CD14-positive monocyte (primary cell): ENCODE results near the gene CEP72. TPM values are rescaled to one million over a fixed set of nuclear protein-coding genes. Genes with fewer than 3 reads are reported as not detected.

Experiments used
- DNase-seq, 3 donors: peaks; one replicate each; pipeline ENCODE4 v3.0.0-alpha.2; 2011 to 2022
- H2AFZ ChIP-seq: 2 replicates; pipeline ENCODE4 v1.6.0; 2012; ENCODE audit warnings: mild to moderate bottlenecking, low read depth, low read length, inconsistent platforms; ENCODE audit not compliant: insufficient read depth, poor library complexity, severe bottlenecking
- H3K27ac ChIP-seq, 2 donors: 1 replicate in 1 of 2; 2 replicates in 1 of 2; pipeline ENCODE4 v1.5.1; 2012 to 2013; ENCODE audit warnings: low read length in 2 of 2, control low read depth in 1 of 2, inconsistent platforms in 1 of 2, low read depth in 1 of 2, mild to moderate bottlenecking in 1 of 2
- H3K27me3 ChIP-seq, 2 donors: one replicate each; pipeline versions ENCODE4 v1.6.0 to v1.6.1; 2011 to 2013; ENCODE audit warnings: low read length in 2 of 2; ENCODE audit not compliant: control insufficient read depth in 2 of 2, insufficient read depth in 2 of 2
- H3K36me3 ChIP-seq, 2 donors: replicated peaks in 1 of 2; 1 replicate in 1 of 2; 2 replicates in 1 of 2; pipeline versions ENCODE4 v1.5.1 to v1.6.1; 2012 to 2013; ENCODE audit warnings: low read length in 2 of 2, control low read depth in 1 of 2, inconsistent platforms in 1 of 2, mild to moderate bottlenecking in 1 of 2; ENCODE audit not compliant: insufficient read depth in 2 of 2, control insufficient read depth in 1 of 2
- H3K4me1 ChIP-seq, 2 donors: 1 replicate in 1 of 2; 2 replicates in 1 of 2; pipeline versions ENCODE4 v1.5.1 to v1.6.1; 2012 to 2013; ENCODE audit warnings: low read length in 2 of 2, control low read depth in 1 of 2, inconsistent platforms in 1 of 2, mild to moderate bottlenecking in 1 of 2, moderate library complexity in 1 of 2; ENCODE audit not compliant: insufficient read depth in 2 of 2, control insufficient read depth in 1 of 2
- H3K4me2 ChIP-seq: replicated peaks from 2 replicates; pipeline ENCODE3; 2012; ENCODE audit warnings: low read length, moderate library complexity, mild to moderate bottlenecking; ENCODE audit not compliant: poor library complexity, severe bottlenecking; ENCODE audit errors: extremely low read depth
- H3K4me3 ChIP-seq, 3 experiments: fragments of 200-600 bp in 1 of 3; sonication (generic) in 1 of 3; replicated peaks in 1 of 3; 1 replicate in 2 of 3; 2 replicates in 1 of 3; pipeline ENCODE4 v1.5.1; 2011 to 2013; ENCODE audit warnings: low read length in 3 of 3, mild to moderate bottlenecking in 3 of 3, control low read depth in 2 of 3, low read depth in 2 of 3, inconsistent platforms in 1 of 3, moderate library complexity in 1 of 3
- H3K79me2 ChIP-seq: 2 replicates; pipeline ENCODE4 v1.6.0; 2012; ENCODE audit warnings: mild to moderate bottlenecking, control low read depth, inconsistent platforms, low read length, moderate library complexity; ENCODE audit not compliant: insufficient read depth
- H3K9ac ChIP-seq: 2 replicates; pipeline ENCODE4 v1.6.0; 2017; ENCODE audit warnings: low read length, mild to moderate bottlenecking; ENCODE audit not compliant: insufficient read depth, poor library complexity, severe bottlenecking
- H3K9me3 ChIP-seq, 2 donors: replicated peaks in 1 of 2; 1 replicate in 1 of 2; 2 replicates in 1 of 2; pipeline versions ENCODE4 v1.5.1 to v1.6.1; 2012 to 2013; ENCODE audit warnings: low read length in 2 of 2, control low read depth in 1 of 2; ENCODE audit not compliant: control insufficient read depth in 1 of 2, insufficient read depth in 1 of 2
- H4K20me1 ChIP-seq: 2 replicates; pipeline ENCODE4 v1.6.0; 2012; ENCODE audit warnings: mild to moderate bottlenecking, low read length, control low read depth, moderate library complexity; ENCODE audit not compliant: insufficient read depth
- H3K27ac Mint-ChIP-seq, 7 donors: one replicate each; pipeline ENCODE4 v1.8.0; 2020; ENCODE audit warnings: mild to moderate bottlenecking in 7 of 7, mixed read lengths in 7 of 7, moderate library complexity in 6 of 7, inconsistent platforms in 2 of 7
- H3K27me3 Mint-ChIP-seq, 3 donors: one replicate each; pipeline ENCODE4 v1.8.0; 2021 to 2022; ENCODE audit warnings: low read depth in 3 of 3, mild to moderate bottlenecking in 3 of 3, mixed read lengths in 3 of 3, moderate library complexity in 3 of 3, inconsistent platforms in 1 of 3
- H3K36me3 Mint-ChIP-seq, 2 donors: one replicate each; pipeline ENCODE4 v1.8.0; 2020; ENCODE audit warnings: mixed read lengths in 2 of 2, inconsistent platforms in 1 of 2, mild to moderate bottlenecking in 1 of 2
- H3K4me1 Mint-ChIP-seq: one replicate; pipeline ENCODE4 v1.8.0; 2020; ENCODE audit warnings: mild to moderate bottlenecking, mixed read lengths
- H3K4me3 Mint-ChIP-seq, 2 donors: one replicate each; pipeline ENCODE4 v1.8.0; 2020; ENCODE audit warnings: mild to moderate bottlenecking in 2 of 2, mixed read lengths in 2 of 2, moderate library complexity in 1 of 2
- H3K9me3 Mint-ChIP-seq, 7 donors: one replicate each; pipeline ENCODE4 v1.8.0; 2020 to 2022; ENCODE audit warnings: mixed read lengths in 7 of 7, mild to moderate bottlenecking in 6 of 7, moderate library complexity in 6 of 7, inconsistent platforms in 2 of 7
- WGBS: methylation state at CpG from one replicate; pipeline ENCODE4 v1.1.5; 2013; ENCODE audit warnings: missing lambda C conversion rate; ENCODE audit not compliant: insufficient coverage; 5-methylcytosine and 5-hydroxymethylcytosine counted together
- intact Hi-C, 2 donors: fragments of 100-400 bp; cut with micrococcal nuclease; formaldehyde crosslinking; loops; one replicate each; pipeline versions ENCODE4 v1.15.0 to v1.15.1; 2023
- polyA plus RNA-seq, 3 donors: library from polyadenylated mRNA; depleted of rRNA in 1 of 3; unstranded in 2 of 3; stranded (reverse) in 1 of 3; fragments of 300-500 nt in 2 of 3; fragments of >200 nt in 1 of 3; fragmentation: Illumina TruSeq in 2 of 3; gene quantifications; 1 replicate in 2 of 3; 2 replicates in 1 of 3; pipeline ENCODE4 v1.2.3, GENCODE V29; 2012 to 2021
- TF ChIP-seq, protein P1 (sequence below): fragments of 200-600 bp; IDR thresholded peaks from one replicate; pipeline ENCODE4 v1.8.0; 2022; ENCODE audit warnings: antibody characterized with exemption, mild to moderate bottlenecking

Gene CEP72
- polyA plus RNA-seq, 3 donors, result 0.13 to 2.1 (median 0.24) TPM

DNA sequence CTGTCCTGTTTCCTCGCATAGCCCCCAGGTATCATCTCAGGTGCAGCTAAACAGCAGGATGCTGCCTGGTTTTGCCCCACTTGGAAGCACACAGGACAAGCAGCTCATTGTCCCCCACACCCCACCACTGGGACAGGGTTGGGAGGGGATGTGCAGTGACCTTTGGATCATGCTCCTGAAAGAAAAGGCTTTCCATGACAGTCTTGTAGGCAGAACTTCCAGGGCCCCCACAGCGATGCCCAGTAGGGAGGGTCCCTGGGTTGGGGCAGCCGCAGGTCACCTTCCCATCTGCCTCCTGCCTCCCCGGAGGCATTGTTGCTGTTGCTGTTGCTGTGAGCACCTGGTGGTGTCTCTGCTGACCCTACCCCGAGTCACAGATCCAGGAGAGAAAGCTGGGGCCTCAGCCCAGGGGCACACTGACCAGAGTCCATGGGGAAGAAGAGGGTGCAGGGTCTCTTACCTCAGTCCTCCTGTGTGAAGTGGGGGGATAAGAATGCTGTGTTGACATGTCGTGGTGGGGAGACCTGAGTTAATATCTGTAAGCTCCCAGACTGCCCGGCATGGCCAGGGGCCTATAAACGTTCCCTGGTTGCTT, 8.5 kb downstream of the CEP72 start:
- Histone ChIP-seq H3K27ac (no peak overlapping the region), H3K4me1 (no peaks in the 10 kb centered on the region), H4K20me1 (no peaks in the 10 kb centered on the region), H3K79me2 (peaks cover 13% of the 10 kb centered on the region), H3K4me2 (no peak overlapping the region), H3K9ac (no peak overlapping the region), H3K27me3 (no peaks in the 10 kb centered on the region), H2AFZ (no peak overlapping the region), H3K9me3 (no peaks in the 10 kb centered on the region), H3K36me3 (peaks cover 14 to 44% of the 10 kb centered on the region in 2 donors), H3K4me3 (no peak overlapping the region)
- H3K4me1 Mint-ChIP-seq, result no peaks in the 10 kb centered on the region
- H3K4me3 Mint-ChIP-seq, result no peak overlapping the region
- no peak overlapping the region for H3K27ac Mint-ChIP-seq
- TF ChIP-seq, protein P1, sequence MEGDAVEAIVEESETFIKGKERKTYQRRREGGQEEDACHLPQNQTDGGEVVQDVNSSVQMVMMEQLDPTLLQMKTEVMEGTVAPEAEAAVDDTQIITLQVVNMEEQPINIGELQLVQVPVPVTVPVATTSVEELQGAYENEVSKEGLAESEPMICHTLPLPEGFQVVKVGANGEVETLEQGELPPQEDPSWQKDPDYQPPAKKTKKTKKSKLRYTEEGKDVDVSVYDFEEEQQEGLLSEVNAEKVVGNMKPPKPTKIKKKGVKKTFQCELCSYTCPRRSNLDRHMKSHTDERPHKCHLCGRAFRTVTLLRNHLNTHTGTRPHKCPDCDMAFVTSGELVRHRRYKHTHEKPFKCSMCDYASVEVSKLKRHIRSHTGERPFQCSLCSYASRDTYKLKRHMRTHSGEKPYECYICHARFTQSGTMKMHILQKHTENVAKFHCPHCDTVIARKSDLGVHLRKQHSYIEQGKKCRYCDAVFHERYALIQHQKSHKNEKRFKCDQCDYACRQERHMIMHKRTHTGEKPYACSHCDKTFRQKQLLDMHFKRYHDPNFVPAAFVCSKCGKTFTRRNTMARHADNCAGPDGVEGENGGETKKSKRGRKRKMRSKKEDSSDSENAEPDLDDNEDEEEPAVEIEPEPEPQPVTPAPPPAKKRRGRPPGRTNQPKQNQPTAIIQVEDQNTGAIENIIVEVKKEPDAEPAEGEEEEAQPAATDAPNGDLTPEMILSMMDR, result no peak
- H3K36me3 Mint-ChIP-seq, result peaks cover 59 to 69% of the 10 kb centered on the region in 2 donors
- intact Hi-C loops, result no loop called here
- H3K9me3 Mint-ChIP-seq, result peaks cover 0 to under 1% (median under 1%) of the 10 kb centered on the region in 7 donors
- H3K27me3 Mint-ChIP-seq, result peaks cover 0 to 2% (median 1%) of the 10 kb centered on the region in 3 donors
- WGBS, result 94% methylated on average over 6 of the region's 8 CpGs
- DNase-seq, result no peak

DNA sequence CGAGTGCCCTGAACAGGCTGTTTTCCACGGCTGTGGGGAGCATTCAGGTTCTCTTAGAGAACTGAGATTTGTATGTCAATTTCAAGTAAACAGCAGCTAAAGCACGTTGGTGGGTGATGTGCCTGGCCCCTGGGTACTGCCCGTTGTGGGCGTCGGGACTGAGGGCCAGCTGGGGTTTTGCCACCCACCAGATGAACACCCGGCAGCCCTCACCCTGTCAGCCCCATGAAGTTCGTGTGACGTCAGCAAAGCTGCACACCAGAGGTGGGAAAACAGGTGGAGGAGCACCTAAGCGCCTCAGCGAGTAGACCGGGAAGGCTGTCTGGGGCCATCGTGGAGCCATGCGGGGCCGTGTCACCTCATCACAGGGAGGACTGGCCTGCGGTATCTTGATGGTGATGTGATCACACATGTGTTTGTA, 9.2 kb downstream of the CEP72 start:
- no peak overlapping the region for H3K4me3 ChIP-seq
- WGBS, result 99% methylated on average over 10 of the region's 16 CpGs
- TF ChIP-seq, protein P1, result no peak
- no peak overlapping the region for H2AFZ ChIP-seq
- no peak overlapping the region for H3K9ac ChIP-seq
- Mint-ChIP-seq H3K9me3 (no peaks in the 10 kb centered on the region), H3K4me1 (no peaks in the 10 kb centered on the region), H3K36me3 (peaks cover 66 to 75% of the 10 kb centered on the region in 2 donors), H3K27ac (no peak overlapping the region), H3K27me3 (peaks cover 0 to 2% (median 1%) of the 10 kb centered on the region in 3 donors), H3K4me3 (no peak overlapping the region)
- DNase-seq, result no peak
- no peaks in the 10 kb centered on the region for H3K9me3 ChIP-seq
- H3K27ac ChIP-seq, result no peak overlapping the region
- peaks cover 14 to 51% of the 10 kb centered on the region in 2 donors for H3K36me3 ChIP-seq
- H3K4me2 ChIP-seq, result no peak overlapping the region
- H4K20me1 ChIP-seq, result no peaks in the 10 kb centered on the region
- H3K79me2 ChIP-seq, result peaks cover 11% of the 10 kb centered on the region
- H3K4me1 ChIP-seq, result no peaks in the 10 kb centered on the region
- H3K27me3 ChIP-seq, result no peaks in the 10 kb centered on the region
- intact Hi-C loops, result no loop called here
